Endothelial cell (in vitro differentiated cells): Measurements from ENCODE around the gene PUS1. TPM values are rescaled to one million over a fixed set of nuclear protein-coding genes. Genes with fewer than 3 reads are reported as not detected.

Experiments
- DNase-seq: peaks from one replicate; pipeline ENCODE4 v3.0.0; 2021; ENCODE audit warnings: low spot score
- H3K27ac Mint-ChIP-seq: one replicate; pipeline ENCODE4 v1.8.0; 2021; ENCODE audit warnings: mixed read lengths, inconsistent platforms; ENCODE audit not compliant: unreplicated experiment
- H3K27me3 Mint-ChIP-seq: one replicate; pipeline ENCODE4 v1.8.0; 2021; ENCODE audit warnings: mild to moderate bottlenecking, moderate library complexity, mixed read lengths, inconsistent platforms; ENCODE audit not compliant: unreplicated experiment
- H3K36me3 Mint-ChIP-seq: one replicate; pipeline ENCODE4 v1.8.0; 2021; ENCODE audit warnings: mild to moderate bottlenecking, low read depth, mixed read lengths, inconsistent platforms; ENCODE audit not compliant: unreplicated experiment
- H3K4me1 Mint-ChIP-seq: one replicate; pipeline ENCODE4 v1.8.0; 2021; ENCODE audit warnings: mild to moderate bottlenecking, mixed read lengths, inconsistent platforms; ENCODE audit not compliant: unreplicated experiment
- H3K4me3 Mint-ChIP-seq: one replicate; pipeline ENCODE4 v1.8.0; 2021; ENCODE audit warnings: mild to moderate bottlenecking, mixed read lengths, inconsistent platforms; ENCODE audit not compliant: unreplicated experiment
- H3K9me3 Mint-ChIP-seq: one replicate; pipeline ENCODE4 v1.8.0; 2021; ENCODE audit warnings: mixed read lengths, inconsistent platforms; ENCODE audit not compliant: unreplicated experiment
- total RNA-seq: library from RNA; stranded (reverse); fragmentation: NEBNext Ultra II Directional; extraction: Animal tissue kit (Norgen Biotek cat#: 25700); gene quantifications from one replicate; pipeline ENCODE4 v1.2.1, GENCODE V29; 2021; ENCODE audit not compliant: unreplicated experiment
- TF ChIP-seq, protein P1 (sequence below): fragments of 200-600 bp; sonication (generic); IDR thresholded peaks from one replicate; pipeline ENCODE4 v1.5.0; 2021; ENCODE audit warnings: antibody characterized with exemption; ENCODE audit not compliant: unreplicated experiment

Gene PUS1
- total RNA-seq, 1 donor from 2014 or later: 25.8 TPM

GRCh38 chr12:131908092-131909080 lies 20.7 kb upstream of the PUS1 start:
- no peaks in the 10 kb centered on the region for H3K4me1 Mint-ChIP-seq
- no peak overlapping the region for H3K27ac Mint-ChIP-seq
- H3K36me3 Mint-ChIP-seq: no peaks in the 10 kb centered on the region
- TF ChIP-seq, protein P1, sequence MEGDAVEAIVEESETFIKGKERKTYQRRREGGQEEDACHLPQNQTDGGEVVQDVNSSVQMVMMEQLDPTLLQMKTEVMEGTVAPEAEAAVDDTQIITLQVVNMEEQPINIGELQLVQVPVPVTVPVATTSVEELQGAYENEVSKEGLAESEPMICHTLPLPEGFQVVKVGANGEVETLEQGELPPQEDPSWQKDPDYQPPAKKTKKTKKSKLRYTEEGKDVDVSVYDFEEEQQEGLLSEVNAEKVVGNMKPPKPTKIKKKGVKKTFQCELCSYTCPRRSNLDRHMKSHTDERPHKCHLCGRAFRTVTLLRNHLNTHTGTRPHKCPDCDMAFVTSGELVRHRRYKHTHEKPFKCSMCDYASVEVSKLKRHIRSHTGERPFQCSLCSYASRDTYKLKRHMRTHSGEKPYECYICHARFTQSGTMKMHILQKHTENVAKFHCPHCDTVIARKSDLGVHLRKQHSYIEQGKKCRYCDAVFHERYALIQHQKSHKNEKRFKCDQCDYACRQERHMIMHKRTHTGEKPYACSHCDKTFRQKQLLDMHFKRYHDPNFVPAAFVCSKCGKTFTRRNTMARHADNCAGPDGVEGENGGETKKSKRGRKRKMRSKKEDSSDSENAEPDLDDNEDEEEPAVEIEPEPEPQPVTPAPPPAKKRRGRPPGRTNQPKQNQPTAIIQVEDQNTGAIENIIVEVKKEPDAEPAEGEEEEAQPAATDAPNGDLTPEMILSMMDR: no peak
- DNase-seq: no peak
- H3K27me3 Mint-ChIP-seq: peaks cover 1% of the 10 kb centered on the region
- H3K4me3 Mint-ChIP-seq: no peak overlapping the region
- H3K9me3 Mint-ChIP-seq: no peaks in the 10 kb centered on the region

DNA sequence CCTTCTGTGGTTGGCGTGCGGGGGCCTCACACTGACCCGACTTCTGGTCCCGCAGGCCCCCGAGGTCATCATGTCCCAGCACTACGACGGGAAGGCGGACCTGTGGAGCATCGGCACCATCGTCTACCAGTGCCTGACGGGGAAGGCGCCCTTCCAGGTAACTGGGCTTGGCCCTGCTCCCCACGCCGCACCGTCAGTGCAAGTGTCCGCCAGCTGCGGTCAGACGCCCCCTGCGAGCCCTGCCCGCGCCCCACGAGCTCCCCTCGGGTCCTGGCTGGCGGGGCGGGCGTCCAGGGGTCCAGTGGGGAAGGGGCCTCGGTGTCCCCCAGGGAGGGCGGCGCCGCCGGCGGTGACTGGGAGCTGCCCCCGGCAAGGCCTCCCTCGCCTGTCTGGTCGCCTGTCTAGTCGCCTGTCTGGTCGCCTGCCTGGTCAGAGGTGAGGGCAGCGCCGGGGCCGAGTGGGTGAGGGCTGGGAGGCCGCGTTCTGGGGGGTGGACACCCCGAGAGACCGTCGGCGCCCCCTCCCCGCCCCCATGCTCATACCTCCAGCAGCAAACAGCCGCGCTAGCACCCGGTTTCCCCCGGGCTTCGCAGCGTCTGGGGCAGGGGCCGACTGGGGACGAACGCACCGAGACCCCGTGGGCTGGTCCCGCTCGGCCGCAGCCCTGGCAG lies 19.9 kb upstream of the PUS1 start:
- DNase-seq: no peak
- no peak overlapping the region for H3K4me3 Mint-ChIP-seq
- no peaks in the 10 kb centered on the region for H3K9me3 Mint-ChIP-seq
- H3K27me3 Mint-ChIP-seq: peaks cover 2% of the 10 kb centered on the region
- no peak overlapping the region for H3K27ac Mint-ChIP-seq
- H3K36me3 Mint-ChIP-seq: no peaks in the 10 kb centered on the region
- TF ChIP-seq, protein P1: no peak
- H3K4me1 Mint-ChIP-seq: no peaks in the 10 kb centered on the region

- Mint-ChIP-seq H3K36me3 (no peaks in the 10 kb centered on the region), H3K27ac (no peak overlapping the region), H3K4me3 (no peak overlapping the region), H3K4me1 (no peaks in the 10 kb centered on the region), H3K9me3 (no peaks in the 10 kb centered on the region), H3K27me3 (peaks cover 2% of the 10 kb centered on the region)
- no peak for DNase-seq
- TF ChIP-seq, protein P1: no peak
These were observed 19.3 kb upstream of the PUS1 start for GRCh38 chr12:131909752-131910219.

DNA sequence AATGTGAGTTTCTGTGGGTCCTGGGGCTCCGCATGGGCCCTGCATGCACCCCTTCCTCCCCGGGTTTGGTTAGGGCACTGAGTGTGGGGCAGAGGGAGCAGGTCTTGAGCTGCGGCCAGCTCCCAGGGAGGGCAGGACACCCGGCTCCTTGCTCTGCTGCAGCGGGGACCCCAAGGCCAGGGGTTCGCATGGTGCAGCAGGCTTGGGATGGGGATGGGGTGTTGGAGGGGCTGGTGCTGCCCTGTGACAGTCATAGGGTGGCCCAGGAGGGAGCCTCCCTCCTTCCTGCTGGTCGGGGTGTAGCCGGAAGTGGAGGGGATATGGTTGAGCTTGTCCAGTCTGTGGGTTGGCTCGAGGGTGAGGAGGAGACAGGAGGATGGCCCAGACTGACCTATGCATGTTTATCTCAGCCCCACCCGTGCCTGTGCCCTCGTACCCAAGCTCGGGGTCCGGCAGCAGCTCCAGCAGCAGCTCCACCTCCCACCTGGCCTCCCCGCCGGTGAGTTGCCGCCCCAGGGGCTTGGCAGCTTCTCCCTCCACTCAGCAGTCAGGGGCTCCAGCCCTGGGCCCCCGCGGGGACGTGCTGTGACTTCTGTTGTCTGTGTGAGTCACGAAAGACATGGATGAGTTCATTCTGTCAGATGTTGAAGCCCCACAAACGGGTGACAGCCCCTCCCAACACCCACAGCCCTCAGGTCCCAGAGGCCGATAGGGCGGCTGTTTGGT lies 18.6 kb upstream of the PUS1 start:
- H3K4me1 Mint-ChIP-seq: no peaks in the 10 kb centered on the region
- no peak for DNase-seq
- peaks cover 2% of the 10 kb centered on the region for H3K27me3 Mint-ChIP-seq
- H3K9me3 Mint-ChIP-seq: no peaks in the 10 kb centered on the region
- TF ChIP-seq, protein P1: no peak
- H3K36me3 Mint-ChIP-seq: no peaks in the 10 kb centered on the region
- no peak overlapping the region for H3K27ac Mint-ChIP-seq
- no peak overlapping the region for H3K4me3 Mint-ChIP-seq
